Liver (tissue), 3 donors: ENCODE measurements around the gene SPTAN1.

Experiments used
- EGR1 ChIP-seq, 2 donors: IDR thresholded peaks; 2 replicates each; pipeline ENCODE4 v1.6.1; 2016 to 2018; ENCODE audit warnings: antibody characterized with exemption in 2 of 2, low read depth in 2 of 2
- FOXA1 ChIP-seq: IDR thresholded peaks from 2 replicates; pipeline ENCODE4 v1.6.1; 2016; ENCODE audit warnings: antibody characterized with exemption
- GABPA ChIP-seq, 2 donors: IDR thresholded peaks in 1 of 2; conservative IDR thresholded peaks in 1 of 2; 2 replicates each; pipeline ENCODE4 v1.6.1; 2016; ENCODE audit warnings: antibody characterized with exemption in 2 of 2, mild to moderate bottlenecking in 1 of 2, moderate library complexity in 1 of 2
- TAF1 ChIP-seq: conservative IDR thresholded peaks from 2 replicates; pipeline ENCODE4 v1.6.1; 2016; ENCODE audit warnings: antibody characterized with exemption, mild to moderate bottlenecking
- YY1 ChIP-seq: IDR thresholded peaks from 2 replicates; pipeline ENCODE4 v1.6.1; 2016; ENCODE audit warnings: antibody characterized with exemption, mild to moderate bottlenecking
- TF ChIP-seq, protein P1 (sequence below): fragments of 150-350 bp; IDR thresholded peaks from 2 replicates; pipeline ENCODE4 v1.5.1; 2017; ENCODE audit warnings: improper control_type of control experiment, low read depth, low read length; ENCODE audit not compliant: missing input control
- TF ChIP-seq, protein P2 (sequence below): IDR thresholded peaks from 2 replicates; pipeline ENCODE4 v1.6.1; 2016; ENCODE audit warnings: antibody characterized with exemption
- TF ChIP-seq, protein P3 (sequence below): IDR thresholded peaks from 2 replicates; pipeline ENCODE4 v1.6.1; 2016; ENCODE audit warnings: antibody characterized with exemption
- TF ChIP-seq, protein P4 (sequence below): IDR thresholded peaks from 2 replicates; pipeline ENCODE4 v1.6.1; 2016; ENCODE audit warnings: antibody characterized with exemption, mild to moderate bottlenecking
- donor health status: healthy.
- donor health status: healthy.

DNA sequence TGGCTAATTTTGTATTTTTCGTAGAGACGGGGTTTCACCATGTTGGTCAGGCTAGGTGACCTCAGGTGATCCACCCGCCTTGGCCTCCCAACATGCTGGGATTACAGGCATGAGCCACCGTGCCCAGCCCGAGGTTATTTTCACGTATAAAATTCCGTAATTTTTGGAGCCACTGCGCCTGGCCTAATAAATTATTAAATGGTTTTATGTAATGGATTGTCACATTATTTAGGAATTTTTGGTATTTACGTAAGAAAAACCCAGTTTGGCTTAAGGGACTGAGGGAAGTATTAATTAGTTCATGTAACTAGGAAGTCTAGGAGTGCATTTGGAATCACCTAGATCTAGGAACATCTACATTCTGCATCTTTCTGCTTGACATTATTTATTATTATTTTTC, 39.6 kb upstream of the SPTAN1 start:
- TF ChIP-seq, protein P1, sequence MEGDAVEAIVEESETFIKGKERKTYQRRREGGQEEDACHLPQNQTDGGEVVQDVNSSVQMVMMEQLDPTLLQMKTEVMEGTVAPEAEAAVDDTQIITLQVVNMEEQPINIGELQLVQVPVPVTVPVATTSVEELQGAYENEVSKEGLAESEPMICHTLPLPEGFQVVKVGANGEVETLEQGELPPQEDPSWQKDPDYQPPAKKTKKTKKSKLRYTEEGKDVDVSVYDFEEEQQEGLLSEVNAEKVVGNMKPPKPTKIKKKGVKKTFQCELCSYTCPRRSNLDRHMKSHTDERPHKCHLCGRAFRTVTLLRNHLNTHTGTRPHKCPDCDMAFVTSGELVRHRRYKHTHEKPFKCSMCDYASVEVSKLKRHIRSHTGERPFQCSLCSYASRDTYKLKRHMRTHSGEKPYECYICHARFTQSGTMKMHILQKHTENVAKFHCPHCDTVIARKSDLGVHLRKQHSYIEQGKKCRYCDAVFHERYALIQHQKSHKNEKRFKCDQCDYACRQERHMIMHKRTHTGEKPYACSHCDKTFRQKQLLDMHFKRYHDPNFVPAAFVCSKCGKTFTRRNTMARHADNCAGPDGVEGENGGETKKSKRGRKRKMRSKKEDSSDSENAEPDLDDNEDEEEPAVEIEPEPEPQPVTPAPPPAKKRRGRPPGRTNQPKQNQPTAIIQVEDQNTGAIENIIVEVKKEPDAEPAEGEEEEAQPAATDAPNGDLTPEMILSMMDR: no peak
- TF ChIP-seq TAF1: no peak
- TF ChIP-seq, protein P2, sequence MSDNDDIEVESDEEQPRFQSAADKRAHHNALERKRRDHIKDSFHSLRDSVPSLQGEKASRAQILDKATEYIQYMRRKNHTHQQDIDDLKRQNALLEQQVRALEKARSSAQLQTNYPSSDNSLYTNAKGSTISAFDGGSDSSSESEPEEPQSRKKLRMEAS: no peak
- no peak for TF ChIP-seq EGR1 (IDR thresholded peaks at IDR 0.05; ENCODE audit: low read depth in 2 of 2)
- TF ChIP-seq, protein P3, sequence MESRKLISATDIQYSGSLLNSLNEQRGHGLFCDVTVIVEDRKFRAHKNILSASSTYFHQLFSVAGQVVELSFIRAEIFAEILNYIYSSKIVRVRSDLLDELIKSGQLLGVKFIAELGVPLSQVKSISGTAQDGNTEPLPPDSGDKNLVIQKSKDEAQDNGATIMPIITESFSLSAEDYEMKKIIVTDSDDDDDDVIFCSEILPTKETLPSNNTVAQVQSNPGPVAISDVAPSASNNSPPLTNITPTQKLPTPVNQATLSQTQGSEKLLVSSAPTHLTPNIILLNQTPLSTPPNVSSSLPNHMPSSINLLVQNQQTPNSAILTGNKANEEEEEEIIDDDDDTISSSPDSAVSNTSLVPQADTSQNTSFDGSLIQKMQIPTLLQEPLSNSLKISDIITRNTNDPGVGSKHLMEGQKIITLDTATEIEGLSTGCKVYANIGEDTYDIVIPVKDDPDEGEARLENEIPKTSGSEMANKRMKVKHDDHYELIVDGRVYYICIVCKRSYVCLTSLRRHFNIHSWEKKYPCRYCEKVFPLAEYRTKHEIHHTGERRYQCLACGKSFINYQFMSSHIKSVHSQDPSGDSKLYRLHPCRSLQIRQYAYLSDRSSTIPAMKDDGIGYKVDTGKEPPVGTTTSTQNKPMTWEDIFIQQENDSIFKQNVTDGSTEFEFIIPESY: no peak
- no peak for TF ChIP-seq GABPA (IDR thresholded peaks at IDR 0.05 in 1 of 2, conservative IDR thresholded peaks at IDR 0.05 in 1 of 2)
- no peak for TF ChIP-seq FOXA1
- TF ChIP-seq, protein P4, sequence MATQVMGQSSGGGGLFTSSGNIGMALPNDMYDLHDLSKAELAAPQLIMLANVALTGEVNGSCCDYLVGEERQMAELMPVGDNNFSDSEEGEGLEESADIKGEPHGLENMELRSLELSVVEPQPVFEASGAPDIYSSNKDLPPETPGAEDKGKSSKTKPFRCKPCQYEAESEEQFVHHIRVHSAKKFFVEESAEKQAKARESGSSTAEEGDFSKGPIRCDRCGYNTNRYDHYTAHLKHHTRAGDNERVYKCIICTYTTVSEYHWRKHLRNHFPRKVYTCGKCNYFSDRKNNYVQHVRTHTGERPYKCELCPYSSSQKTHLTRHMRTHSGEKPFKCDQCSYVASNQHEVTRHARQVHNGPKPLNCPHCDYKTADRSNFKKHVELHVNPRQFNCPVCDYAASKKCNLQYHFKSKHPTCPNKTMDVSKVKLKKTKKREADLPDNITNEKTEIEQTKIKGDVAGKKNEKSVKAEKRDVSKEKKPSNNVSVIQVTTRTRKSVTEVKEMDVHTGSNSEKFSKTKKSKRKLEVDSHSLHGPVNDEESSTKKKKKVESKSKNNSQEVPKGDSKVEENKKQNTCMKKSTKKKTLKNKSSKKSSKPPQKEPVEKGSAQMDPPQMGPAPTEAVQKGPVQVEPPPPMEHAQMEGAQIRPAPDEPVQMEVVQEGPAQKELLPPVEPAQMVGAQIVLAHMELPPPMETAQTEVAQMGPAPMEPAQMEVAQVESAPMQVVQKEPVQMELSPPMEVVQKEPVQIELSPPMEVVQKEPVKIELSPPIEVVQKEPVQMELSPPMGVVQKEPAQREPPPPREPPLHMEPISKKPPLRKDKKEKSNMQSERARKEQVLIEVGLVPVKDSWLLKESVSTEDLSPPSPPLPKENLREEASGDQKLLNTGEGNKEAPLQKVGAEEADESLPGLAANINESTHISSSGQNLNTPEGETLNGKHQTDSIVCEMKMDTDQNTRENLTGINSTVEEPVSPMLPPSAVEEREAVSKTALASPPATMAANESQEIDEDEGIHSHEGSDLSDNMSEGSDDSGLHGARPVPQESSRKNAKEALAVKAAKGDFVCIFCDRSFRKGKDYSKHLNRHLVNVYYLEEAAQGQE: no peak
- no peak for TF ChIP-seq YY1
